Fibroblast of mammary gland (primary cell): ENCODE results near the gene TECPR2.

Source experiments
- DNase-seq: peaks from one replicate; pipeline ENCODE4 v3.0.0-alpha.2; 2010; ENCODE audit warnings: low read depth
- H3K4me3 ChIP-seq: 2 replicates; pipeline ENCODE4 v1.5.1; 2011; ENCODE audit warnings: low read depth, mild to moderate bottlenecking, low read length, moderate library complexity; ENCODE audit not compliant: control insufficient read depth
- CTCF ChIP-seq: conservative IDR thresholded peaks from 2 replicates; pipeline ENCODE4 v1.5.1; 2011; ENCODE audit warnings: low read depth, low read length, inconsistent platforms; ENCODE audit not compliant: control insufficient read depth, insufficient read depth

Gene TECPR2

GRCh38 chr14:102525219-102525928 lies 162.6 kb downstream of the TECPR2 start:
- peak overlapping the region; percentile 77 for H3K4me3 ChIP-seq
- peak; percentile 67 for DNase-seq
- no peak for TF ChIP-seq CTCF

DNA sequence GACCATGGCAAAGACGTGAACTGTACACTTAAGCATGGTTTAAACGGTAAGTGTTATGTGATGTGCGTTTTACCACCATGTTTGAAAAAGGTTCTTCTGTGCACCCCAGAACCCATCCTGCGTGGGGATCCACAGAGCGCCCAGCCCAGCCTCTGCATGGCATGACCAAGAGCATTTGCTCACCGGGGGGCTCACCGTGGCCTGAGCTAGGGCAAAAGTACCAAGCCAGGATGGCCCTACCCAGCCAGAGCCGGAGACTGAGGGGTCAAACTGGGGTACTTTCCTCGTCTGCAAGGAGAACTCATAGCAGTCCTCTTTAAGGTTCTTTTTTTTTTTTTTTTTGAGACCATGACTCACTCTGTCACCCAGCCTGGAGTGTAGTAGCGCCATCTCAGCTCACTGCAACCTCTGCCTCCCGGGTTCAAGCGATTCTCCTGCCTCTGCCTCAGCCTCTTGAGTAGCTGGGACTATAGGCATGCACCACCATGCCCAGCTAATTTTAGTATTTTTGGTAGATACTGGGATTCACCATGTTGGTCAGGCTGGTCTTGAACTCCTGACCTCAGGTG lies 163.3 kb downstream of the TECPR2 start:
- TF ChIP-seq CTCF: no peak
- no peak overlapping the region for H3K4me3 ChIP-seq
- no peak for DNase-seq

DNA sequence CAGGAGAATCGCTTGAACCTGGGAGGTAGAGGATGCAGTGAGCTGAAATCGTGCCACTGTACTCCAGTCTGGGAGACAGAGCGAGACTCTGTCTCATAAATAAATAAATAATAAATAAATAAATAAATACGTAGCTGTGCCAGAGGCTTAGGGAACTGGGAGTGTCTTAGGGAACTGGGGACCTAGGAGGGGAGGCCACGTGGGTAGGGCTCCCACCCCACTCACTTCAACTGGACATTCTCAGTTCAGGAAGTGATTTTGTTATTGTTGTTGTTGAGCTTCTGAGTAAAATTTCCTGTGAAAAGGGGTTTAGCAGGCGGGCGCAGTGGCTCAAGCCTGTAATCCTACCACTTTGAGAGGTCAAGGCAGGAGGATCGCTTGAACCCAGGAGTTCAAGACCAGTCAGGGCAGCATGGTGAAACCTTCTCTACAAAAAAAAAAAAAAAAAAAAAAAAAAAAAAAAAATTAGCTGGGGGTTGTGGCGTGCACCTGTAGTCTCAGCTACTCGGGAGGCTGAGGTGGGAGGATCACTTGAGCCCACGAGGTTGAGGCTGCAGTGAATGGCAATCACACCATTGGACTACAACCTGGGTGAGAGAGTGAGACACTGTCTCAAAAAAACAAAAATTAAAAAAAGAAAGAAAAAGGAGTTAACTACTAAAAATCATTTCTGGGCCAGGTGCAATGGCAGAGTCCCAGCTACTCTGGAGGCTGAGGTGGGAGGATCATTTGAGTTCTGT lies 165.9 kb downstream of the TECPR2 start:
- no peak for DNase-seq
- TF ChIP-seq CTCF: no peak
- H3K4me3 ChIP-seq: no peak overlapping the region

DNA sequence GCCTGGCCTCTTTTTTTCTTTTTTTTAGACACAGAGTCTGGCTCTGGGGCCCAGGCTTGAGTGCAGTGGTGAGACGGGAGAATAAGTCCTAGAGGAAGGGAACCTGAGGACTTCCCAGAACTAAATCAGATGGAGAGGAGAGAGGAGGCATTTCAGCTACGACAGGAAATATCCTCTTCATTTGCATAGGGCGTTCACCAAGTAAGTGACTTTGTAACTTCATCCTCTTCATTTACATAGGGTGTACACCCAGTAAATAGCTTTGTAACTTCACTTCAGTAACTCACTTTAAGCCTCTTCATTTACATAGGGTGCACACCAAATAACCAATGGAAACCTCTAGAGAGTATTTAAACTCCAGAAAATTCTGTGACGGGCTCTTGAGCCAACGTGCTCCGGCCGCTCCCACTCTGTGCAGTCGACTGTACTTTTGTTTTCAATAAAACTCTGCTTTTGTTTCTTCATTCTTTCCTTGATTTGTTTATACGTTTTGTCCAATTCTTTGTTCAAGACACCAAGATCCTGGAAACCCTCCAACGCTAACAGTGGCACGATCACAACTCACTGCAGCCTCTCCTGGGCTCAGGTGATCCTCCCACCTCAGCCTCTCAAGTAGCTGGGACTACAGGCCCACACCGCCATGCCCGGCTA lies 168.2 kb downstream of the TECPR2 start:
- no peak for TF ChIP-seq CTCF
- no peak for DNase-seq
- no peak overlapping the region for H3K4me3 ChIP-seq

DNA sequence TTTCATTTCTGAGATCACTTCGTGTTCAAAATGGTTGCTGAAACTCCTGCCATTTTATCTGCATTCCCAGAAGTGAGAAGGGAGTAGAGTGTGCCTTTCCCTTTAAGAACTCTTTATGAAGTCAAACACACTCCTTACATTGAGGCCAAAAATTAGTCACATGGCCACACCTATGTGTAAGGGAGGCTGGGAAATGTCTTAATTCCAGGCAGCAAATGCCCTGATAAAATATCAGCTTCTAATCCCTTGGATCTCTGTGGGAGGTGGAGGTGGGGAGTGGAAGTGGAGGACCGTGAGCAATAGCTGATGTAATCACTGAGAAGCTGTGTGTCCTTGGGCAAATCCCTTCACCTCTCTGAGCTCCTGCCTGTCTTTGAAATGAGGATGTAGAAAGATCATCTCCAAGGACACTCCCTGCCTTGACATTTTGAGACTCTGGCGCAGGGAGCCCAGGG lies 169.5 kb downstream of the TECPR2 start:
- TF ChIP-seq CTCF: no peak
- H3K4me3 ChIP-seq: no peak overlapping the region
- DNase-seq: no peak

GRCh38 chr14:102537981-102538601 lies 175.3 kb downstream of the TECPR2 start:
- no peak for TF ChIP-seq CTCF
- H3K4me3 ChIP-seq: no peak overlapping the region
- no peak for DNase-seq
